RWPE1 (cell line): ENCODE results near the gene TSGA10.

Experiments
- CTCF ChIA-PET: fragments of 350-600 bp; sonication (Branson Sonifier 250); formaldehyde crosslinking; extraction: SDS; loops from one replicate; lab custom pipeline; 2021; lab: Yijun Ruan, JAX
- POLR2A ChIA-PET: fragments of 400-600 bp; formaldehyde crosslinking; extraction: SDS; loops from one replicate; lab custom pipeline; 2020; ENCODE audit warnings: antibody characterized with exemption; ENCODE audit not compliant: low non-redundant PET; lab: Yijun Ruan, JAX
- DNase-seq: peaks from one replicate; pipeline ENCODE4 v3.0.0; 2012; ENCODE audit warnings: low spot score
- H3K27ac ChIP-seq: fragments of 450-650 bp; 2 replicates; pipeline ENCODE4 v1.5.1; 2017
- TF ChIP-seq, protein P1 (sequence below): fragments of 450-650 bp; conservative IDR thresholded peaks from 2 replicates; pipeline ENCODE4 v1.5.1; 2017; ENCODE audit warnings: low read depth, mild to moderate bottlenecking

The TSGA10 gene

DNA sequence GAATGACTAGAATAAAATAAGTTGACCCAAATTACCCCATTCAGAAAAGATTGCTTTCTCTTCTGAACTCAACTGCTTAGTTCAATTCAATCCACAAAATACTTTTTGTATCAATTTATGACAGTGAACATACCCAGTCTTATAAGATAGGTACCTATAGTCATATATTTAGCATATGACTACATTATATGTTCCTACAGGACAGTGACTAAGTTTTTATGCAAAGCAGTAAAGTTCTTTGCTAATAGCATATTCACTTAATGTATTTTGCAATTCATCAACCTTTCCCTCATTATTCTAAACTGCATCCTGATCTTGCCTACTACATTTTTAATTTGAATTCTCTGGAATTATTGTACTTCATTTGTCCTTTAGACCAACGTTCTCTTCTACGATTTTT lies 43.5 kb downstream of the TSGA10 start:
- TF ChIP-seq, protein P1, sequence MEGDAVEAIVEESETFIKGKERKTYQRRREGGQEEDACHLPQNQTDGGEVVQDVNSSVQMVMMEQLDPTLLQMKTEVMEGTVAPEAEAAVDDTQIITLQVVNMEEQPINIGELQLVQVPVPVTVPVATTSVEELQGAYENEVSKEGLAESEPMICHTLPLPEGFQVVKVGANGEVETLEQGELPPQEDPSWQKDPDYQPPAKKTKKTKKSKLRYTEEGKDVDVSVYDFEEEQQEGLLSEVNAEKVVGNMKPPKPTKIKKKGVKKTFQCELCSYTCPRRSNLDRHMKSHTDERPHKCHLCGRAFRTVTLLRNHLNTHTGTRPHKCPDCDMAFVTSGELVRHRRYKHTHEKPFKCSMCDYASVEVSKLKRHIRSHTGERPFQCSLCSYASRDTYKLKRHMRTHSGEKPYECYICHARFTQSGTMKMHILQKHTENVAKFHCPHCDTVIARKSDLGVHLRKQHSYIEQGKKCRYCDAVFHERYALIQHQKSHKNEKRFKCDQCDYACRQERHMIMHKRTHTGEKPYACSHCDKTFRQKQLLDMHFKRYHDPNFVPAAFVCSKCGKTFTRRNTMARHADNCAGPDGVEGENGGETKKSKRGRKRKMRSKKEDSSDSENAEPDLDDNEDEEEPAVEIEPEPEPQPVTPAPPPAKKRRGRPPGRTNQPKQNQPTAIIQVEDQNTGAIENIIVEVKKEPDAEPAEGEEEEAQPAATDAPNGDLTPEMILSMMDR = no peak
- H3K27ac ChIP-seq = no peak overlapping the region
- POLR2A ChIA-PET = no interaction called here
- DNase-seq = no peak
- CTCF ChIA-PET = no interaction called here

DNA sequence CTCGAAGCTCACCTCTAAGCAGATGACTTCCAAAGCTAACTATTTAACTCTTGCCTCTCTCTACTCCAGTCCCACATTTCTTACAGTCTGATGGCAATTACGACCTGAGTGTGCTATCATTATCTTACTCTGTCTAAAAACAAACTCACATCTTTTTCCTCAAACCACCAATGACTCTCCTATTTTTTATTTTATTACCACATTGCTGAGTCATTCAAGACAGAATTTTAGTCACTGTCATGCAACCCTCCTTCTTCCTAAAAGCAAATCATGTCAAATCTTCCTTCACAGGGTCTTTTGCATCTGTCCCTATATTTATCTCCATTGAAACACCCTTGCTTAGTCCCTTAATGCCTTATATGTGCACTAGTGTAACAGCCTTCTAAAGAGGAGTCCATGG lies 47.8 kb downstream of the TSGA10 start:
- ChIA-PET POLR2A (no interaction called here), CTCF (no interaction called here)
- TF ChIP-seq, protein P1 = no peak
- no peak for DNase-seq
- H3K27ac ChIP-seq = no peak overlapping the region

DNA sequence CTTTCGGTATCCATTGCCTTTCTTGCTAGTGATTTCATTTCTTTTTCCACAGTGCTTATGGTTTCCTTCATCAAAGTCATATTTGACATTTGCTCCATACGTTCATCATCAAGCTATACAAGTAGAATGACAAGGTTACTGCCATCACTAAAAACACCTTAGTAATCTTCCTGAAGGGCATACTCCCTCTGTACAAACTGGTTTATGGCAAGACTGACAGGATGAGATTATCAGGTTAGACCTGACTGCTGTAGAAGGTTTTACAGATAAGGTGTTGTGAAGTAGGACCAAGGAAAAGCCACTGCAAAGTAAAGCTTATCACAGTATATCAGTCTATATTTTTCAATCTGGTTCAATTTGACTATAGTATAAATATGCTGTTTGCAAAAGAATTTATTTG lies 50.7 kb downstream of the TSGA10 start:
- DNase-seq = no peak
- TF ChIP-seq, protein P1 = no peak

DNA sequence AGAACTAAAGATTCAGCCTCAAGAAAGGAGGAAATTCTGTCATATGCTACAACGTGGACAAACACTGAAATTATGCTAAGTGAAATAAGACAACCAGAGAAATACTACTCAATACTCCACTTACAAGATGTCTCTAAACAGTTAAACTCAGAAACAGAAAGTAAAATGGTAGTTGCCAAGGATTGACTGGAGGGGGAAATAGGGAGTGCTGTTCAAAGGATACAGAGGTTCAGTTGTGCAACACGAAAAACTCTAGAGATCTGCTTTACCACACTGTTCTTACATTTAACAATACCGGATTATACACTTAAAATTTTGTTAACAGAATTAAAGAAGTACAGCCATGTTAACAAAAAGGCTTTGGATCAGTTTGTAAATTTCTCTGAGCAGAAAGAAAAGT lies 53.0 kb downstream of the TSGA10 start:
- ChIA-PET POLR2A (no interaction called here), CTCF (no interaction called here)
- TF ChIP-seq, protein P1 = no peak
- no peak overlapping the region for H3K27ac ChIP-seq
- DNase-seq = no peak

More for the DNA sequence above, 50.7 kb downstream of the TSGA10 start:
- no peak overlapping the region for H3K27ac ChIP-seq
- ChIA-PET POLR2A (no interaction called here), CTCF (interaction anchor here (0.5 kb wide), 1 partner anchor 114 kb away, joined by 3 read pairs; no protein-coding TSS in a partner anchor)

DNA sequence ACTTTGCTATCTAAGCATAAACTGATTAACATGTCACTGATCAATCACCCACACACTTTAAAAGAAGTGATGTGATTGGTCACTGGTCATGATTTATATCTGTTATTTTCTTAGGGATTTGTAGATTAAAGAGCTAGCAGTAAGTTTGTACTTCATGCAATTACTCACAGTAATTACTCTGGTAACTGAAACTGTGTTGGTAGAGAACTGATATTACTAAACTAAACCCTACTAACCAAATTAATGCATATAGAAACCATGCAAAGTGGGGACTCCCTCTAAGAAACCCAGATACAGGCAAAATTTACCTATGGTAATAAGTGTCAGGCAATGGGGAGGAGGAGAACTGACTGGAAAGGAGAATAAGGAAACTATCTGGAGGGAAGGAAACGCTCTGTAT lies 58.0 kb downstream of the TSGA10 start:
- TF ChIP-seq, protein P1 = no peak
- ChIA-PET POLR2A (no interaction called here), CTCF (no interaction called here)
- no peak overlapping the region for H3K27ac ChIP-seq
- DNase-seq = no peak

DNA sequence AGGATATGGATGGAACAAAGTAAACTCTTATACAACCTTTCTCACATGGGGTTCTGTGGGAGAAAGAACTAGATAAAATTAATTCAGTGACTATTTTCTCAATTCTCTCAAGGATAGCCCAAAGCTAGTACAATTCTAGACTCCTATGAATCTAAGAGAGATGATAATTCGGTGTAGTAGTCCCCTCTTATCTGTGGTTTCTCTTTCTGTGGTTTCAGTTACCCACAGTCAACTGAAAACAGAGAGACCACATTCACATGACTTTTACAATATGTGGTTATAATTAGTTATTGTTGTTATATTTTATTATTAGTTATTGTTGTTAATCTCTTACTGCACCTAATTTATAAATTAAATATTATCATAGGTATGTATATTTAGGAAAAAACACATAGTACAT lies 66.7 kb downstream of the TSGA10 start:
- ChIA-PET POLR2A (no interaction called here), CTCF (no interaction called here)
- DNase-seq = no peak
- TF ChIP-seq, protein P1 = no peak
- no peak overlapping the region for H3K27ac ChIP-seq

DNA sequence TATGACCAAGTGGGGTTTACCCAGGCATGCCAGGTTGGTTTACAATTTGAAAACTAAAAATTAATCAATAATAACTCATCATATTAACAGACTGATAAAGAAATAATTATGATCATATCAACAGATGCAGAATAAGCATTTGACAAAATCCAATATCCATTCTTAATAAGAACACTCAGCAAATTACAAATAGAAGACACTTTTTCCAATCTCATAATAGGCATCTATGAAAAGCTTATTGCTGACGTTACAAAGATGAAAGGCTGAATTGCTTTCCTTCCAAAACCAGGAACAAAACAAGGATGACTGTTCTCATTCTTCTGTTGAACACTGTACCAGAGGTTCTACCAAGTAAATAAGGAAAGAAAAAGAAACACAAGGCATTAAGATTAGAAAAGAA lies 68.4 kb downstream of the TSGA10 start:
- no peak for DNase-seq
- H3K27ac ChIP-seq = no peak overlapping the region
- ChIA-PET CTCF (no interaction called here), POLR2A (no interaction called here)
- TF ChIP-seq, protein P1 = no peak
